ENCODE results near the gene CFAP410. TPM values are rescaled to one million over a fixed set of nuclear protein-coding genes. Genes with fewer than 3 reads are reported as not detected.
A peak's percentile ranks its signal among the peaks of the same experiment; 100 is the strongest.

CFAP410 gene
- total RNA-seq, 2 experiments from 2014 or later: 7.3 to 11.4 TPM

DNA sequence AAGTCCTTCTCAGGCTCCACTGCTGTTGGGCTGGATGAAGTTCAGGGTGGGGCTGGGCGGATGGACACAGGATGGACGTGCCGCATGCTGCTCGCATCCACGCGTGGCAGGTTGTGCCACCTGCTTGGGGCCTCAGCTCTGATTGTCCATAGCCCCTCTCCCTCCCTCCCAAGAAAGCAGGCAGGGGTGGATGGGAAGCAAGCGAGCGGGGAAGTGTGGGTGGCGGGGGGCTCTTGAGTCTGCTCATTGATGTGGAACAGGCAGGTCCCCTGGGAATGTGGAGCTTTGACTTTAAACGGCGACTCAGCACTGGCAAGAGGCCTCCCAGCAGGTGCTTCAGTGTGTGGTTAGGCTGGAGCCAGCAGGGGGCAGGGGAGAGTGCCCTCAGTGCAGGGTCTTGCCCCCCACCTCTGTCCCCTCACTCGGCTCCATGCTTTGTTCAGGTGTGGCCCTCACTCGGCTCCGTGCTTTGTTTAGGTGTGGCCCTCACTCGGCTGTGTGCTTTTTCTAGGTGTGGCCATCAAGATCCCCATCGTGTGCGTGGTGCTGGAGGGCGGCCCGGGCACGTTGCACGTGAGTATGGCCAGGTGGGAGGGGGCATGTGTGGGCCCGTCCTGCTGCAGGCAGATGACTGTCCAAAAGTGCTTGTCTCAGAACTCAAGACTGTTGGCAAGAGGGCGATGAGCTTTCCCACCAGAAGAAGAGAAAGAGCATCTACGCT lies 38.2 kb upstream of the CFAP410 start:
- POLR2A ChIA-PET: no interaction called here
- Mint-ChIP-seq H3K36me3 (ENCODE audit: low read depth) (peaks cover 3% of the 10 kb centered on the region), H3K4me3 (no peak overlapping the region), H3K27me3 (no peaks in the 10 kb centered on the region), H3K9me3 (ENCODE audit: low read depth) (no peaks in the 10 kb centered on the region), H3K4me1 (peaks cover 16% of the 10 kb centered on the region), H3K27ac (no peak overlapping the region)
- ATAC-seq: no peak
- no peak for DNase-seq
- intact Hi-C loops (cut with DNase I, micrococcal nuclease): no loop called here
- CTCF ChIA-PET: no interaction called here

DNA sequence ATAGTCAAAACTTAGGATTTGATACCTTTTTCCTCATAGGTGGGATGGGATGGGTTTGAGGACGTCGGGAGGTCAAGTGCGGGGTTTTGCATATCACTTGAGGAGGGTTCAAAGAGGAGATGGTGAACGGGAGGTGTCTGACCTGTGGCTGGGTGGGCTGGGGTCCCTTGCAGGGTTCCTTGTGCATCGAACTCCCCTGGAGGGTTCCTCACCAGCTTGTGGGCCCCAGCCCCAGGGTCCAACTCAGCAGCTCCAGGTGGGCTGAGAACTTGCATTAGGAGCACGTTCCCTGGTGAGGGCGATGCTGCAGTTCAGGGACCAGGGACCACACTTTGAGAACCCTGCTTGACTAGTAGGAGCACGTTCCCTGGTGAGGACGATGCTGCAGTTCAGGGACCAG lies 37.4 kb upstream of the CFAP410 start:
- no peak overlapping the region for H3K4me3 Mint-ChIP-seq
- no peaks in the 10 kb centered on the region for H3K36me3 Mint-ChIP-seq (ENCODE audit: low read depth)
- no peaks in the 10 kb centered on the region for H3K27me3 Mint-ChIP-seq
- POLR2A ChIA-PET: no interaction called here
- intact Hi-C loops (cut with DNase I, micrococcal nuclease): no loop called here
- ATAC-seq (no peak), DNase-seq (no peak)
- peaks cover 16% of the 10 kb centered on the region for H3K4me1 Mint-ChIP-seq
- no peaks in the 10 kb centered on the region for H3K9me3 Mint-ChIP-seq (ENCODE audit: low read depth)
- H3K27ac Mint-ChIP-seq: no peak overlapping the region
- CTCF ChIA-PET: no interaction called here

DNA sequence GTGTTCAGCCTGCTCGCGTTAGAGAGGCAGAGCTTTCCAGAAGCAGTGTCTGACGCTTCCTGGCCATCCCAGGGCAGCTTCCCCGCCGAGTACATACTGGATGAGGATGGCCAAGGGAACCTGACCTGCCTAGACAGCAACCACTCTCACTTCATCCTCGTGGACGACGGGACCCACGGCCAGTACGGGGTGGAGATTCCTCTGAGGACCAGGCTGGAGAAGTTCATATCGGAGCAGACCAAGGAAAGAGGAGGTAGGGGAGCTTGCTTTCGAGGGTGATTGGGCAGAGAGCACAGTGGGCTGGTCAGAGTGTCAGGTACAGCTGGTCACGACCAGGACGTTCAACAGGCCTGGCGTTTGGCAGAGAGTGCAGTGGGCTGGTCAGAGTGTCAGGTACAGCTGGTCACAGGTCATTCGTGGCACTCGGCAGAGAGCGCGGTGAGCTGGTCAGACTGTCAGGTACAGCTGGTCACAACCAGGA lies 36.6 kb upstream of the CFAP410 start:
- Mint-ChIP-seq H3K36me3 (ENCODE audit: low read depth) (no peaks in the 10 kb centered on the region), H3K4me3 (no peak overlapping the region)

DNA sequence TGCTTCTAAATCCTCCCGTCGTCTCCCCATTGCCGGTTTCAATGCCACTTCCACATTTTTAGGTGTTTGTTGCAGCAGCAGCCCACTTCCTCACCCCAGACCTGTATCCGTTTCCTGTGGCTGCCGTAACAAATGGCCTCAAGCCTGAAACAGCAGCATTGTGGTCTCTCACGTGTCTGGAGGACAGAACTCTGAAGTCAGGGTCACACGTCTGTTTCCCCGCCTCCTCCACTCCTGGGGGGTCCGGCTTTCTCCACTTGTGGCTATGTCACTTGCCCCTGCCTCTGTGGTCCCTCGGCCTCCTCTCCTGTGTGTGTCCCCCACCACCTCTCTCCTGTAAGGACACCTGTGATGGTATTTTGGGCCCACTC lies 36.1 kb upstream of the CFAP410 start:
- ATAC-seq: peak; percentile 33
- Mint-ChIP-seq H3K27ac (no peak overlapping the region), H3K36me3 (ENCODE audit: low read depth) (no peaks in the 10 kb centered on the region), H3K4me3 (no peak overlapping the region), H3K9me3 (ENCODE audit: low read depth) (no peaks in the 10 kb centered on the region), H3K27me3 (no peaks in the 10 kb centered on the region), H3K4me1 (peaks cover 16% of the 10 kb centered on the region)
- intact Hi-C loops (cut with DNase I, micrococcal nuclease): no loop called here
- ChIA-PET POLR2A (no interaction called here), CTCF (no interaction called here)
- DNase-seq: peak; percentile 33

More for the DNA sequence above, 36.6 kb upstream of the CFAP410 start:
- no peak for DNase-seq
- no peaks in the 10 kb centered on the region for H3K9me3 Mint-ChIP-seq (ENCODE audit: low read depth)
- ATAC-seq: no peak
- intact Hi-C loops (cut with DNase I, micrococcal nuclease): no loop called here
- POLR2A ChIA-PET: no interaction called here
- CTCF ChIA-PET: no interaction called here
- H3K27me3 Mint-ChIP-seq: no peaks in the 10 kb centered on the region
- peaks cover 16% of the 10 kb centered on the region for H3K4me1 Mint-ChIP-seq
- H3K27ac Mint-ChIP-seq: no peak overlapping the region

DNA sequence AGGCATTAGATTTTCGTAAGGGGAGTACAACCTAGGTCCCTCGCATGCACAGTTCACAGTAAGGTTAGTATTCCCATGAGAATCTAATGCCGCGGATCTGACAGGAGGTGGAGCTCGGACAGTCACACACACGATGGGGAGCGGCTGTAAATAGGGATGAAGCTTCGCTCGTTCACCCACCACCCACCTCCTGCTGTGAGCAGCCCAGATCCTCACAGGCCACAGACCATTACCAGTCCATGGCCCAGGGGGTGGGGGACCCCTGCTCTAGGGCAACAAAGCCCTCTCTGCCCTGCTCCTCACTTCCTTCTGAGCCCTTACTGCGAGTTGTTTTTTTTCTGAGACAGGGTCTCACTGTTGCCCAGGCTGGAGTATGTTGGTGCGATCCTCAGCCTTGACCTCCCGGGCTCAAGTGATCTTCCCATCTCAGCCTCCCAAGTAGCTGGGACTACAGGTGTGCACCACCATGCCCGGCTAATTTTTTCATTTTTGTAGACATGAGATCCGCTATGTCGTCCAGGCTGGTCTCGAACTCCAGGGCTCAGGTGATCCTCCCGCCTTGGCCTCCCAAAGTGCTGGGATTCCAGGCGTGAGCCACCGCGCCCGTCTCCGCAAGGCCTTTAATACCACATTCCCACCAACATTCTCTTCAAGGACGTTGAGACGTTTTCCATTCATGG lies 35.6 kb upstream of the CFAP410 start:
- CTCF ChIA-PET: no interaction called here
- Mint-ChIP-seq H3K4me1 (peaks cover 16% of the 10 kb centered on the region), H3K9me3 (ENCODE audit: low read depth) (no peaks in the 10 kb centered on the region), H3K27me3 (no peaks in the 10 kb centered on the region), H3K27ac (no peak overlapping the region), H3K4me3 (no peak overlapping the region), H3K36me3 (ENCODE audit: low read depth) (no peaks in the 10 kb centered on the region)
- intact Hi-C loops (cut with DNase I, micrococcal nuclease): no loop called here
- ATAC-seq (no peak), DNase-seq (no peak)
- POLR2A ChIA-PET: no interaction called here

DNA sequence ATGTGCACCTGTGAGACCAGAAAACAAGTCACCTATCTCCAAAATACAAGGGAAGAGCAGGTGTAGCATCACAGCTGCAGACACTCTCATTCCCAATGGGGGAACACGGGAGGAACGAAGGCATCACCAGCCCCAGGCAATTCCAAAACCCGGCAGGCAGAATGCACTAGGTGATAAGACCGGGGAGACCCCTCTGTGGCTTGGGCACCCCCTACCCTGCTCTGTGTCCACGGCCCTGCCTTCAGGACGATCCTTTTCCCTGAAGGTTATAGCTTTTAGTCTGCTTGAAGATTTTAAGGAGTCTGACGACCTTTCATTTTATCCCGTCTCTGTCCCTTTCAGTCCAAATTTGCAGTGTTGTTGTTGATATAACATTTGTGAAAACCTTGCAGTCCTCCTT lies 33.4 kb upstream of the CFAP410 start:
- POLR2A ChIA-PET: no interaction called here
- Mint-ChIP-seq H3K27me3 (no peaks in the 10 kb centered on the region), H3K4me1 (peaks cover 16% of the 10 kb centered on the region), H3K27ac (no peak overlapping the region), H3K4me3 (no peak overlapping the region), H3K9me3 (ENCODE audit: low read depth) (no peaks in the 10 kb centered on the region), H3K36me3 (ENCODE audit: low read depth) (no peaks in the 10 kb centered on the region)
- DNase-seq: no peak
- ATAC-seq: no peak
- CTCF ChIA-PET: no interaction called here
- intact Hi-C loops (cut with DNase I, micrococcal nuclease): no loop called here

DNA sequence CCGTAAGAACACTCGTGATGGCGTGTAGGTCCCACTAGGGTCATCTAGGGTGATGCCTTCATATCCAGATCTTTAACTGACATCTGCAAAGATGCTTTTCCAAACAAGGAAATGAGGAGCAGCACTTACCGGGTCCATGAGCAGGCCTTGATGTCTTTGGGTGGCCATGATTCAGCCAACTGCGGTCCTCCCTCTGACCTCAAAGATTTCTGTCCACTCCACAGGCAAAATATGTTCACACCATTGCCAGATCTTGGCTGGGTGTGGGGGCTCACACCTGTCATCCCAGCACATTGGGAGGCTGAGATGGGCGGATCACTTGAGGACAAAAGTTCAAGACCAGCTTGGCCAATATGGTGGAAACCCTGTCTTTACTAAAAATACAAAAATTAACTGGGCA lies 32.4 kb upstream of the CFAP410 start:
- ChIA-PET POLR2A (no interaction called here), CTCF (no interaction called here)
- H3K27ac Mint-ChIP-seq: no peak overlapping the region
- H3K4me3 Mint-ChIP-seq: no peak overlapping the region
- DNase-seq: no peak
- H3K9me3 Mint-ChIP-seq (ENCODE audit: low read depth): no peaks in the 10 kb centered on the region
- peaks cover 16% of the 10 kb centered on the region for H3K4me1 Mint-ChIP-seq
- ATAC-seq: no peak
- intact Hi-C loops (cut with DNase I, micrococcal nuclease): no loop called here
- H3K27me3 Mint-ChIP-seq: no peaks in the 10 kb centered on the region
- no peaks in the 10 kb centered on the region for H3K36me3 Mint-ChIP-seq (ENCODE audit: low read depth)

DNA sequence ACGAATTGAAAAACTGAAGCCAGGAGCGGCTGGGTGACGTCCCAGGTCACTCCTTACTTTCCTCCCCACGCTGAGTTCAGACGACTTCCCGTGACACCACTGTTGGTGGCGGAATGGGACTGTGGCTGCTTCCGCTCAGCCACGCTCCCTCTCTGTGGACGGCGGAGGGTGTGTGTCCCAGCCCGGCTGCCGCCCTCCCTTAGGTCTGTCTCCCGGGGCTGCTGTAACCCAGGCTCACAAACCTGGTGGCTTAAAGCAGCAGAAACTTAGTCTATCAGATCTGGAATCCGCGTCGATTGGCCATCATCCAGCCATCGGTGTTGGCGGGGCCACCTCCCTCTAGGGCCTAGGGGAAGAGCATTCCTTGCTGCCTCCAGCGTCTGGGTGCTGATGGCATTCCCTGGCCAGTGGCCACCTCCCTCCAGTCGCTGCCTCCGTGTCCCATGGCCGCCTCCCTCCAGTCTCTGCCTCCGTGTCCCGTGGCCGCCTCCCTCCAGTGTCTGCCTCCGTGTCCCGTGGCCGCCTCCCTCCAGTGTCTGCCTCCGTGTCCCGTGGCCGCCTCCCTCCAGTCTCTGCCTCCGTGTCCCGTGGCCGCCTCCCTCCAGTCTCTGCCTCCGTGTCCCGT lies 31.7 kb upstream of the CFAP410 start:
- DNase-seq: no peak

DNA sequence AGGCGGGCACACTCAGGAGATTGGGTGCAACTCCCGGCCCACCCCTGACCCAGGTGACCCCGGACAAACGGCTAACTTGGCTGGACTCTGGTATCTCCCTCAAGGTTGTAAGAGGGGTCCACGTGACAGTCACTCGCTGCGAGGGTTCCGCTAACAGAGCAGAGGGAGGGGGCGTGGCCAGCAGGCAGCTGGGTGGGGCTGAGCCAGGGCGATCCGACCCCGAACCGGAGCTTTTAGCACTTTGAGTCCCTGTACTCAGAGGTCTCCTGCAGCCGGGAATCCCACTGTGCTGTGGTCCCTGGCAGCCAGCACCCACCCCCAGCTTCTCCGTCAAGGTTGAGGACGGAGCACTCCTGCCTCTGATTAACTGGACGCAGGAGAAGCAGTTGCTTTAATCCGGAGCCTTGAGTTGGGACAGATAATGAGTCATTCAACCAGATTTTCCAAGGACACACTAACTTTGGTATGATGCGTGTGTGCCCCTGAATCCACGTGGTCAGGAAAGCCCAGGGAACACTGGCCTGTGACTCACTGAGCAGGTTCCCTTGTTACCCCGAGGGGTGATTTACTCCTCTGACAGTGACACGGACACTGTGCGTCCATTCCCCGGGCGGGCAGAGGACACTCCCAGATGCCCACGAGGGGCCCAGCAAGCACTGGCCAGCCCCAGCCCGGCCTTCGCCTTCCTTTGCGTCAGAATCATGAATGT lies 31.0 kb upstream of the CFAP410 start:
- intact Hi-C loops (cut with DNase I, micrococcal nuclease): no loop called here
- no peak overlapping the region for H3K27ac Mint-ChIP-seq
- POLR2A ChIA-PET: no interaction called here
- no peaks in the 10 kb centered on the region for H3K27me3 Mint-ChIP-seq
- ATAC-seq: no peak
- H3K9me3 Mint-ChIP-seq (ENCODE audit: low read depth): no peaks in the 10 kb centered on the region
- CTCF ChIA-PET: no interaction called here
- no peak for DNase-seq
- no peaks in the 10 kb centered on the region for H3K36me3 Mint-ChIP-seq (ENCODE audit: low read depth)
- H3K4me3 Mint-ChIP-seq: no peak overlapping the region
- peaks cover 7% of the 10 kb centered on the region for H3K4me1 Mint-ChIP-seq

More for the DNA sequence above, 31.7 kb upstream of the CFAP410 start:
- Mint-ChIP-seq H3K9me3 (ENCODE audit: low read depth) (no peaks in the 10 kb centered on the region), H3K4me3 (no peak overlapping the region), H3K27me3 (no peaks in the 10 kb centered on the region), H3K4me1 (peaks cover 14% of the 10 kb centered on the region), H3K36me3 (ENCODE audit: low read depth) (no peaks in the 10 kb centered on the region), H3K27ac (no peak overlapping the region)
- ATAC-seq: no peak
- POLR2A ChIA-PET: no interaction called here
- CTCF ChIA-PET: no interaction called here
- intact Hi-C loops (cut with DNase I, micrococcal nuclease): no loop called here

DNA sequence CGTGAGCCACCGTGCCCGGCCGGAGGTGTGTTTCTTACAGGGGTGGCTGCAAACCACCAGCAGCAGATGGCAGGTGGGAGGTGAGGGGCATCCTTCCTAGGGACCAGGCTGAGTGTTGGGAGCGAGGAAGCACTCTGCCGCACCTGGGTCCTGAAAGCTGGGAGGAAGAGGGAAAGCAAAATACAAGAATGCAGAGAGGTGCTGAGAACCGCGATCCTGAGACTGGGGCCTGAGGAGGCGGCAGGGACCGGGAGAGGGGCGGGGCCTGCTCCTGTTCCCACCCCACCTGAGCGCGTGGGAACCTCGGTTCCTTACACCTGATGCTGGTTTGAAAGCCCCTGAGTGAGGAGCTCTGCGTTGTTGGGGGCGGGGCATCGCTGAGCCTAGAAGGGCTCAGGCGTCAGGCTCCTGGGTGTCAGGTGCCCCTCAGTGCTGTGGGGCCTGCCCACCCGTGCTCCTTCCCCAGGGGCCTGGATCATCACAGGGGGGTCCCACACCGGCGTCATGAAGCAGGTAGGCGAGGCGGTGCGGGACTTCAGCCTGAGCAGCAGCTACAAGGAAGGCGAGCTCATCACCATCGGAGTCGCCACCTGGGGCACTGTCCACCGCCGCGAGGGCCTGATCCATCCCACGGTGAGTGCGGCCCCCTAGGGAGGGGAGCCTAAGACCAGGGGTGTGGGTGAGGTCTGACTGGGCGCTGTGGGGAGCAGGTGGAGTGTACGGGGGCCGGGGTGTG lies 29.7 kb upstream of the CFAP410 start:
- Mint-ChIP-seq H3K4me3 (no peak overlapping the region), H3K36me3 (ENCODE audit: low read depth) (no peaks in the 10 kb centered on the region), H3K27me3 (no peaks in the 10 kb centered on the region), H3K9me3 (ENCODE audit: low read depth) (no peaks in the 10 kb centered on the region), H3K27ac (no peak overlapping the region), H3K4me1 (no peaks in the 10 kb centered on the region)
- ATAC-seq (no peak), DNase-seq (no peak)
- ChIA-PET CTCF (interaction anchor here (0.6 kb wide), 1 partner anchor 380 kb away, joined by 3 read pairs; no protein-coding TSS in a partner anchor), POLR2A (no interaction called here)
- intact Hi-C loops (cut with DNase I, micrococcal nuclease): no loop called here

DNA sequence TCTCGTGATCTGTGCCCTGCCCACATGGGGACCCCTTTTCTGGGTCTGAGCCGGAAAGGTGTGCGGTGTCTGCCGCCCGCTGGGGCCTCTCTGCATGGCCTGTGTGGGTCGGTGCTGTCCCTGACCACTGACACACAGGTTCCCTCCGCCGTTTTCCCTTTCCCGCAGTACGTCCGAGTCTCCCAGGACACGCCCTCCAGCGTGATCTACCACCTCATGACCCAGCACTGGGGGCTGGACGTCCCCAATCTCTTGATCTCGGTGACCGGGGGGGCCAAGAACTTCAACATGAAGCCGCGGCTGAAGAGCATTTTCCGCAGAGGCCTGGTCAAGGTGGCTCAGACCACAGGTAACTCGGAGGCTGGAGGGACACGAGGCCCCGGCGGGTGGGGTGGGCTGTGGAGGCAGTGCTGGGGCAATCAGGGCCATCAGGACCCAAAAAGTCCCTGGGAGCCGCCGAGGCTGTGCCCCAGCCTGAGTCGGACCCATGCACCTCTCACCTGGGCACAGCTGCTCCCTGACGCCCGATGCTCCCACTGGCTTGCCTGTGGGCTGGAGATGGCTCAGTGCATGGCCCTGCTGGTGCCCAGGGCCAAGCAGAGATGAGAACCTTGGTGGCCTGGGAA lies 27.5 kb upstream of the CFAP410 start:
- H3K9me3 Mint-ChIP-seq (ENCODE audit: low read depth): peaks cover 5% of the 10 kb centered on the region
- DNase-seq: no peak
- H3K27me3 Mint-ChIP-seq: peaks cover 3% of the 10 kb centered on the region
- H3K36me3 Mint-ChIP-seq (ENCODE audit: low read depth): peaks cover 4% of the 10 kb centered on the region
- POLR2A ChIA-PET: no interaction called here
- H3K27ac Mint-ChIP-seq: no peak overlapping the region
- H3K4me1 Mint-ChIP-seq: no peaks in the 10 kb centered on the region
- intact Hi-C loops (cut with DNase I, micrococcal nuclease): no loop called here
- no peak overlapping the region for H3K4me3 Mint-ChIP-seq
- CTCF ChIA-PET: no interaction called here
- ATAC-seq: no peak

All from activated CD4-positive, alpha-beta T cell treated with anti-CD3 and anti-CD28 coated beads for 36 hours (primary cell).